Muscle of back (tissue), 13 donors: ENCODE results near the gene GLDC. TPM values are rescaled to one million over a fixed set of nuclear protein-coding genes. Genes with fewer than 3 reads are reported as not detected.
"Not testable (repeated sequence)": the region's sequence is repeated elsewhere in the genome, so short reads cannot be mapped to it uniquely, and the experiment has no call there.

ENCODE experiments used
- DNase-seq, 3 donors: peaks; one replicate each; pipeline versions ENCODE4 v3.0.0 to v3.0.0-alpha.2; 2013
- long read RNA-seq, 9 donors: transcript quantifications; one replicate each; lab custom pipeline, GENCODE V29; 2026
- polyA plus RNA-seq, 10 donors: library from polyadenylated mRNA; unstranded; fragments of 120-200 nt; gene quantifications; one replicate each; pipeline ENCODE4 v1.2.1, GENCODE V29; 2013; ENCODE audit not compliant: insufficient read length in 10 of 10

GLDC gene
- polyA plus RNA-seq: 1 to 10 TPM in 3 of 10 donors, under 1 TPM in 7; 0.24 to 1.7 (median 0.71) TPM
- long read RNA-seq, donor 1: 0 reads
- long read RNA-seq, donor 2: 0 reads
- long read RNA-seq, donor 3: 0 reads
- long read RNA-seq, donor 4, partial matches to known transcripts: 0 of 1 reads
- long read RNA-seq, donor 4, other reads (novel, unspliced or antisense): 0 of 1 reads
- long read RNA-seq, donor 5: 0 reads
- long read RNA-seq, donor 6: 0 reads
- long read RNA-seq, donor 7: 0 reads
- long read RNA-seq, donor 8: 0 reads
- long read RNA-seq, donor 9: 0 reads

- peak; percentile 7 to 43 (median 27) for DNase-seq
Observed at GRCh38 chr9:6645355-6646292, at the start of gene GLDC. Gene GLDC (minus strand): TSS chr9:6645729. CDS start chr9:6645499, 230 bp downstream.

GRCh38 chr9:6692881-6693361 is 47.4 kb upstream of the GLDC start:
- no peak for DNase-seq

GRCh38 chr9:6692433-6692832 is 46.9 kb upstream of the GLDC start:
- DNase-seq: no peak

- not testable (repeated sequence) for DNase-seq
Observed at GRCh38 chr9:6690675-6691070, 45.1 kb upstream of the GLDC start.

GRCh38 chr9:6689893-6690674 is 44.6 kb upstream of the GLDC start:
- no peak for DNase-seq

- no peak for DNase-seq
Observed at GRCh38 chr9:6687180-6687579, 41.7 kb upstream of the GLDC start.

- DNase-seq: peak in 1 of 3 donors; percentile 38
Observed at GRCh38 chr9:6686396-6686795, 40.9 kb upstream of the GLDC start.

- no peak for DNase-seq
Observed at GRCh38 chr9:6681957-6682501, 36.5 kb upstream of the GLDC start.

- peak; percentile 97 to 99 (median 98) for DNase-seq
Observed at GRCh38 chr9:6681147-6681956, 35.8 kb upstream of the GLDC start.

GRCh38 chr9:6680797-6681146 is 35.2 kb upstream of the GLDC start:
- DNase-seq: no peak

- DNase-seq: no peak
Observed at GRCh38 chr9:6677803-6678202, 32.3 kb upstream of the GLDC start.

- DNase-seq: no peak
Observed at GRCh38 chr9:6676254-6676921, 30.9 kb upstream of the GLDC start.

GRCh38 chr9:6675268-6675667 is 29.7 kb upstream of the GLDC start:
- DNase-seq: no peak

GRCh38 chr9:6673326-6674025 is 27.9 kb upstream of the GLDC start:
- DNase-seq: no peak

GRCh38 chr9:6672118-6672517 is 26.6 kb upstream of the GLDC start:
- no peak for DNase-seq

- DNase-seq: no peak
Observed at GRCh38 chr9:6671416-6671815, 25.9 kb upstream of the GLDC start.

- no peak for DNase-seq
Observed at GRCh38 chr9:6669881-6670280, 24.4 kb upstream of the GLDC start.

- DNase-seq: peak in 1 of 3 donors; percentile 46
Observed at GRCh38 chr9:6667633-6668280, 22.2 kb upstream of the GLDC start.

GRCh38 chr9:6667080-6667479 is 21.6 kb upstream of the GLDC start:
- no peak for DNase-seq
